CD4-positive, alpha-beta memory T cell (primary cell): ENCODE measurements around the gene GALNT10. TPM values are rescaled to one million over a fixed set of nuclear protein-coding genes. Genes with fewer than 3 reads are reported as not detected.

Source experiments
- CTCF ChIA-PET: fragments of 350-600 bp; sonication (Branson Sonifier 250); formaldehyde crosslinking; loops from one replicate; lab custom pipeline; 2021; ENCODE audit warnings: inconsistent platforms; ENCODE audit not compliant: partially characterized antibody; lab: Charles Lee
- POLR2A ChIA-PET: fragments of 350-600 bp; sonication (Branson Sonifier 250); formaldehyde crosslinking; loops from one replicate; lab custom pipeline; 2021; ENCODE audit not compliant: partially characterized antibody; lab: Charles Lee
- DNase-seq, 5 donors: peaks; one replicate each; pipeline versions ENCODE4 v3.0.0 to v3.0.0-alpha.2; 2020 to 2022; ENCODE audit warnings: mixed read lengths in 1 of 5
- H3K27ac ChIP-seq: one replicate; pipeline ENCODE4 v1.7.0; 2013; ENCODE audit warnings: low read depth, low read length
- H3K27me3 ChIP-seq: 2 replicates; pipeline ENCODE4 v1.7.0; 2013; ENCODE audit warnings: mild to moderate bottlenecking, low read length, moderate library complexity; ENCODE audit not compliant: insufficient read depth
- H3K36me3 ChIP-seq: 2 replicates; pipeline ENCODE4 v1.7.0; 2013; ENCODE audit warnings: mild to moderate bottlenecking, low read length, moderate library complexity; ENCODE audit not compliant: insufficient read depth
- H3K4me1 ChIP-seq: 2 replicates; pipeline ENCODE4 v1.7.0; 2013; ENCODE audit warnings: mild to moderate bottlenecking, low read length, moderate library complexity; ENCODE audit not compliant: insufficient read depth
- H3K4me3 ChIP-seq, 2 donors: one replicate each; pipeline ENCODE4 v1.7.0; 2013; ENCODE audit warnings: low read length in 2 of 2, mild to moderate bottlenecking in 1 of 2
- H3K9me3 ChIP-seq, 2 donors: one replicate each; pipeline ENCODE4 v1.7.0; 2013; ENCODE audit warnings: low read length in 2 of 2, control low read depth in 1 of 2; ENCODE audit not compliant: control insufficient read depth in 1 of 2
- H3K27ac Mint-ChIP-seq, 7 donors: one replicate each; pipeline ENCODE4 v1.8.0; 2020 to 2021; ENCODE audit warnings: mixed read lengths in 7 of 7, mild to moderate bottlenecking in 6 of 7, inconsistent platforms in 3 of 7, moderate library complexity in 3 of 7
- H3K27me3 Mint-ChIP-seq, 2 donors: one replicate each; pipeline ENCODE4 v1.8.0; 2020 to 2021; ENCODE audit warnings: mixed read lengths in 2 of 2
- H3K36me3 Mint-ChIP-seq, 2 donors: one replicate each; pipeline ENCODE4 v1.8.0; 2020 to 2021; ENCODE audit warnings: mixed read lengths in 2 of 2, inconsistent platforms in 1 of 2, mild to moderate bottlenecking in 1 of 2
- H3K4me1 Mint-ChIP-seq, 4 donors: one replicate each; pipeline ENCODE4 v1.8.0; 2020 to 2021; ENCODE audit warnings: mixed read lengths in 4 of 4, mild to moderate bottlenecking in 1 of 4
- H3K4me3 Mint-ChIP-seq, 8 donors: one replicate each; pipeline ENCODE4 v1.8.0; 2020 to 2021; ENCODE audit warnings: mixed read lengths in 8 of 8, mild to moderate bottlenecking in 7 of 8, moderate library complexity in 6 of 8, inconsistent platforms in 3 of 8
- H3K9me3 Mint-ChIP-seq, 8 donors: one replicate each; pipeline ENCODE4 v1.8.0; 2020 to 2021; ENCODE audit warnings: mixed read lengths in 8 of 8, mild to moderate bottlenecking in 5 of 8, inconsistent platforms in 3 of 8, moderate library complexity in 1 of 8
- intact Hi-C: fragments of 100-400 bp; cut with micrococcal nuclease; formaldehyde crosslinking; loops from one replicate; pipeline ENCODE4 v1.15.1; 2023
- polyA plus RNA-seq, 2 donors: library from polyadenylated mRNA; unstranded; fragments of 300-500 nt; fragmentation: Illumina TruSeq; gene quantifications; one replicate each; pipeline ENCODE4 v1.2.3, GENCODE V29; 2021
- total RNA-seq, 2 experiments: library from RNA; stranded (reverse); gene quantifications; one replicate each; pipeline ENCODE4 v1.2.3, GENCODE V29; 2021

GALNT10 gene
- total and polyA plus RNA-seq, 4 experiments from 2014 or later: 9.6 to 35.7 (median 26.8) TPM

GRCh38 chr5:154223320-154223719 is 32.8 kb downstream of the GALNT10 start:
- no peaks in the 10 kb centered on the region for H3K9me3 ChIP-seq
- intact Hi-C loops: no loop called here
- Mint-ChIP-seq H3K27ac (peak overlapping the region in 4 of 7 donors; percentile 62 to 89 (median 66)), H3K36me3 (peaks cover 33 to 35% of the 10 kb centered on the region in 2 donors), H3K27me3 (no peaks in the 10 kb centered on the region), H3K4me1 (peaks cover 29 to 54% (median 40%) of the 10 kb centered on the region in 4 donors), H3K9me3 (peaks cover 4 to 19% (median 9%) of the 10 kb centered on the region in 8 donors), H3K4me3 (no peak overlapping the region)
- ChIA-PET POLR2A (interaction anchor here (1.0 kb wide), 1 partner anchor 33 kb away, joined by 5 read pairs; the partner anchor contains the start of gene GALNT10), CTCF (interaction anchor here (2.9 to 3.0 kb wide), 2 partner anchors 13 to 33 kb away, joined by 10 to 15 read pairs; partner anchors contain the start of gene GALNT10)
- DNase-seq: no peak
- no peaks in the 10 kb centered on the region for H3K36me3 ChIP-seq
- H3K27me3 ChIP-seq: no peaks in the 10 kb centered on the region
- no peak overlapping the region for H3K27ac ChIP-seq
- no peak overlapping the region for H3K4me3 ChIP-seq
- H3K4me1 ChIP-seq: peaks cover 28% of the 10 kb centered on the region

GRCh38 chr5:154227090-154227489 is 36.6 kb downstream of the GALNT10 start:
- no peak overlapping the region for H3K27ac ChIP-seq
- peaks cover 17% of the 10 kb centered on the region for H3K4me1 ChIP-seq
- H3K4me3 ChIP-seq: no peak overlapping the region
- DNase-seq: no peak
- no peaks in the 10 kb centered on the region for H3K27me3 ChIP-seq
- POLR2A ChIA-PET: no interaction called here
- H3K4me1 Mint-ChIP-seq: peaks cover 16 to 41% (median 29%) of the 10 kb centered on the region in 4 donors
- H3K36me3 Mint-ChIP-seq: peaks cover 22 to 32% of the 10 kb centered on the region in 2 donors
- peaks cover 4 to 19% (median 9%) of the 10 kb centered on the region in 8 donors for H3K9me3 Mint-ChIP-seq
- CTCF ChIA-PET: no interaction called here
- intact Hi-C loops: no loop called here
- no peaks in the 10 kb centered on the region for H3K36me3 ChIP-seq
- H3K27ac Mint-ChIP-seq: no peak overlapping the region
- no peaks in the 10 kb centered on the region for H3K27me3 Mint-ChIP-seq
- no peak overlapping the region for H3K4me3 Mint-ChIP-seq
- no peaks in the 10 kb centered on the region for H3K9me3 ChIP-seq

- H3K9me3 Mint-ChIP-seq: peaks cover 4 to 19% (median 9%) of the 10 kb centered on the region in 8 donors
- peaks cover 11 to 37% (median 27%) of the 10 kb centered on the region in 4 donors for H3K4me1 Mint-ChIP-seq
- no peak for DNase-seq
These were observed 38.2 kb downstream of the GALNT10 start for GRCh38 chr5:154228696-154229095.

GRCh38 chr5:154230526-154230925 is 40.0 kb downstream of the GALNT10 start:
- peaks cover 4 to 19% (median 9%) of the 10 kb centered on the region in 8 donors for H3K9me3 Mint-ChIP-seq
- Histone ChIP-seq H3K36me3 (no peaks in the 10 kb centered on the region), H3K27ac (no peak overlapping the region), H3K4me1 (peaks cover 7% of the 10 kb centered on the region), H3K4me3 (no peak overlapping the region), H3K27me3 (no peaks in the 10 kb centered on the region), H3K9me3 (no peaks in the 10 kb centered on the region)
- no peak overlapping the region for H3K4me3 Mint-ChIP-seq
- ChIA-PET POLR2A (interaction anchor here (1.6 to 2.7 kb wide), 2 partner anchors 9 to 40 kb away, joined by 5 to 8 read pairs; partner anchors contain the start of gene GALNT10), CTCF (interaction anchor here (2.3 kb wide), 1 partner anchor 49 kb away, joined by 6 read pairs; no protein-coding TSS in a partner anchor)
- intact Hi-C loops: no loop called here
- H3K27me3 Mint-ChIP-seq: no peaks in the 10 kb centered on the region
- peak overlapping the region in 1 of 7 donors; percentile 24 for H3K27ac Mint-ChIP-seq
- peaks cover 22 to 27% of the 10 kb centered on the region in 2 donors for H3K36me3 Mint-ChIP-seq
- H3K4me1 Mint-ChIP-seq: peaks cover 10 to 45% (median 33%) of the 10 kb centered on the region in 4 donors
- no peak for DNase-seq

More at GRCh38 chr5:154228696-154229095, 38.2 kb downstream of the GALNT10 start:
- Mint-ChIP-seq H3K36me3 (peaks cover 22 to 32% of the 10 kb centered on the region in 2 donors), H3K4me3 (peak overlapping the region in 1 of 8 donors; percentile 55), H3K27me3 (no peaks in the 10 kb centered on the region), H3K27ac (peak overlapping the region in 2 of 7 donors; percentile 8 to 48)
- no peak overlapping the region for H3K27ac ChIP-seq
- no peaks in the 10 kb centered on the region for H3K36me3 ChIP-seq
- H3K4me1 ChIP-seq: peaks cover 7% of the 10 kb centered on the region
- intact Hi-C loops: no loop called here
- H3K4me3 ChIP-seq: no peak overlapping the region
- H3K9me3 ChIP-seq: no peaks in the 10 kb centered on the region
- ChIA-PET CTCF (no interaction called here), POLR2A (no interaction called here)
- no peaks in the 10 kb centered on the region for H3K27me3 ChIP-seq

- Mint-ChIP-seq H3K9me3 (no peaks in the 10 kb centered on the region), H3K4me1 (peaks cover 11 to 55% (median 41%) of the 10 kb centered on the region in 4 donors)
These were observed 44.0 kb downstream of the GALNT10 start for GRCh38 chr5:154234551-154234950.

GRCh38 chr5:154236011-154236410 is 45.5 kb downstream of the GALNT10 start:
- Histone ChIP-seq H3K27ac (no peak overlapping the region), H3K9me3 (no peaks in the 10 kb centered on the region), H3K4me1 (no peaks in the 10 kb centered on the region), H3K27me3 (no peaks in the 10 kb centered on the region), H3K4me3 (no peak overlapping the region), H3K36me3 (no peaks in the 10 kb centered on the region)
- no peak overlapping the region for H3K4me3 Mint-ChIP-seq
- peaks cover 14 to 52% (median 37%) of the 10 kb centered on the region in 4 donors for H3K4me1 Mint-ChIP-seq
- ChIA-PET CTCF (interaction anchor here (0.6 to 2.7 kb wide), 17 partner anchors 11 to 174 kb away, joined by 3 to 32 read pairs (median 8); no protein-coding TSS in a partner anchor), POLR2A (interaction anchor here (0.7 to 3.6 kb wide), 4 partner anchors 14 to 164 kb away, joined by 3 to 20 read pairs (median 6); partner anchors contain the start of gene GALNT10)
- H3K27ac Mint-ChIP-seq: peak overlapping the region in 1 of 7 donors; percentile 4
- H3K9me3 Mint-ChIP-seq: no peaks in the 10 kb centered on the region
- no peak for DNase-seq
- no peaks in the 10 kb centered on the region for H3K36me3 Mint-ChIP-seq
- H3K27me3 Mint-ChIP-seq: no peaks in the 10 kb centered on the region
- intact Hi-C loops: loop anchor here (5.0 kb wide), 1 partner anchor 164 kb away; no protein-coding TSS in a partner anchor

More at GRCh38 chr5:154234551-154234950, 44.0 kb downstream of the GALNT10 start:
- no peaks in the 10 kb centered on the region for H3K27me3 ChIP-seq
- no peaks in the 10 kb centered on the region for H3K9me3 ChIP-seq
- ChIA-PET POLR2A (interaction anchor here (3.6 kb wide), 1 partner anchor 44 kb away, joined by 20 read pairs; the partner anchor contains the start of gene GALNT10), CTCF (interaction anchor here (2.0 kb wide), 2 partner anchors 60 to 162 kb away, joined by 4 to 6 read pairs; no protein-coding TSS in a partner anchor)
- intact Hi-C loops: no loop called here
- DNase-seq: no peak
- no peaks in the 10 kb centered on the region for H3K36me3 ChIP-seq
- Mint-ChIP-seq H3K27ac (peak overlapping the region in 1 of 7 donors; percentile 32), H3K4me3 (no peak overlapping the region), H3K27me3 (no peaks in the 10 kb centered on the region), H3K36me3 (peaks cover 0 to 3% of the 10 kb centered on the region in 2 donors)
- no peak overlapping the region for H3K27ac ChIP-seq
- H3K4me1 ChIP-seq: no peaks in the 10 kb centered on the region
- no peak overlapping the region for H3K4me3 ChIP-seq
